ENCODE measurements around the gene PVALEF. TPM values are rescaled to one million over a fixed set of nuclear protein-coding genes. Genes with fewer than 3 reads are reported as not detected.

PVALEF gene
- total RNA-seq, 4 donors from 2014 or later: not detected

DNA sequence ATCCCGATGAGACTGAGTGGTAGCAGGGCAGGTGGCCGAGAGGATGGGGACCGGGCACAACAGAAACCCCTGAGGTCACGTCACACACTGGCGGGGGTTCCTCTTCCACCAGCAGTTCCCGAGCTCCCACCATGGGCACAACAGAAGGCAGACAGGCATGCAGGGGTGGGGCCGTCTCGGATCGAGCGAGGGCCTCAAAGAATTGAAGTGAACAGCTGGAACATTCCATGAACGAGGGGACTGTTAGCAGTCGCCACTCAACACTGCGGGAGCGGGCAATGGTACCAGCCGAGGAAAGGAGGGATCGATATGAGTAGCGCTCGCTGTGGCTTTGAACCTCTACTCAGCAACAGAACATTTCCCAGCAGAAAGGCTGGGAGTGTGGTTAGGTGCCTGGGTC lies 52.2 kb downstream of the PVALEF start:
- TF ChIP-seq POLR2AphosphoS5 (IDR thresholded peaks at IDR 0.05): no peak
- TF ChIP-seq, protein P1, sequence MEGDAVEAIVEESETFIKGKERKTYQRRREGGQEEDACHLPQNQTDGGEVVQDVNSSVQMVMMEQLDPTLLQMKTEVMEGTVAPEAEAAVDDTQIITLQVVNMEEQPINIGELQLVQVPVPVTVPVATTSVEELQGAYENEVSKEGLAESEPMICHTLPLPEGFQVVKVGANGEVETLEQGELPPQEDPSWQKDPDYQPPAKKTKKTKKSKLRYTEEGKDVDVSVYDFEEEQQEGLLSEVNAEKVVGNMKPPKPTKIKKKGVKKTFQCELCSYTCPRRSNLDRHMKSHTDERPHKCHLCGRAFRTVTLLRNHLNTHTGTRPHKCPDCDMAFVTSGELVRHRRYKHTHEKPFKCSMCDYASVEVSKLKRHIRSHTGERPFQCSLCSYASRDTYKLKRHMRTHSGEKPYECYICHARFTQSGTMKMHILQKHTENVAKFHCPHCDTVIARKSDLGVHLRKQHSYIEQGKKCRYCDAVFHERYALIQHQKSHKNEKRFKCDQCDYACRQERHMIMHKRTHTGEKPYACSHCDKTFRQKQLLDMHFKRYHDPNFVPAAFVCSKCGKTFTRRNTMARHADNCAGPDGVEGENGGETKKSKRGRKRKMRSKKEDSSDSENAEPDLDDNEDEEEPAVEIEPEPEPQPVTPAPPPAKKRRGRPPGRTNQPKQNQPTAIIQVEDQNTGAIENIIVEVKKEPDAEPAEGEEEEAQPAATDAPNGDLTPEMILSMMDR (IDR thresholded peaks at IDR 0.05): no peak
- no peak for TF ChIP-seq EP300 (IDR thresholded peaks at IDR 0.05)
- no peak for TF ChIP-seq POLR2A (IDR thresholded peaks at IDR 0.05; ENCODE audit: low read depth)
- Histone ChIP-seq H3K4me1 (peaks cover 14 to 15% (median 14%) of the 10 kb centered on the region in 4 donors), H3K9me3 (no peaks in the 10 kb centered on the region), H3K27ac (replicated peaks in 1 of 4) (no peak overlapping the region), H3K36me3 (peaks cover 7 to 28% (median 13%) of the 10 kb centered on the region in 4 donors), H3K27me3 (no peaks in the 10 kb centered on the region), H3K4me3 (no peak overlapping the region)
- DNase-seq (ENCODE audit: extremely low spot score): no peak
- WGBS: 87% methylated on average over 15 of the region's 18 CpGs
- intact Hi-C loops (cut with DNase I): no loop called here

DNA sequence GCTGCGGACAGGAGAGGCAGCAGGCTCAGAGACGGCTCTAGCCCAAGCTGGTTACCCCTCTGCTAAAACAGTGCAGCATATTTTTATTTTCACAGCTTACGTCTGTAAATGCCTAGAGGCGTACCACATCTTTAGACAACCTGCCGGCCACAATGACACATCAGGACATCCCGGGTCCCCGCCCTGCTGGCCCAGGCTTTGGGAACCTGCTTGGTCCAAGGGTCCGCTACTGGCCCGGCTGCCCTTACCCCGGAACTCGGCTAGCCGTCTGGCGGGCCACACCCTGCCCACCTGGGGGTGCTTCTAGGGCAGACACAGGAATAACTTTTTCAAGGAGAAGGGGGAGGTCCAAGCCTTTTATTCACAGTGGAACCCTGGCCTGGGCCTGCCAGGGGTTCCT lies 53.2 kb downstream of the PVALEF start:
- intact Hi-C loops (cut with DNase I): no loop called here
- 83% methylated on average over 12 of the region's 13 CpGs for WGBS
- no peaks in the 10 kb centered on the region for H3K9me3 ChIP-seq
- no peak overlapping the region for H3K27ac ChIP-seq (replicated peaks in 1 of 4)
- DNase-seq (ENCODE audit: extremely low spot score): no peak
- peaks cover 7 to 28% (median 13%) of the 10 kb centered on the region in 4 donors for H3K36me3 ChIP-seq
- TF ChIP-seq, protein P1 (IDR thresholded peaks at IDR 0.05): no peak
- TF ChIP-seq POLR2A (IDR thresholded peaks at IDR 0.05; ENCODE audit: low read depth): no peak
- no peak for TF ChIP-seq EP300 (IDR thresholded peaks at IDR 0.05)
- no peak for TF ChIP-seq POLR2AphosphoS5 (IDR thresholded peaks at IDR 0.05)
- H3K27me3 ChIP-seq: no peaks in the 10 kb centered on the region
- H3K4me1 ChIP-seq: peaks cover 15 to 21% (median 19%) of the 10 kb centered on the region in 4 donors
- no peak overlapping the region for H3K4me3 ChIP-seq

DNA sequence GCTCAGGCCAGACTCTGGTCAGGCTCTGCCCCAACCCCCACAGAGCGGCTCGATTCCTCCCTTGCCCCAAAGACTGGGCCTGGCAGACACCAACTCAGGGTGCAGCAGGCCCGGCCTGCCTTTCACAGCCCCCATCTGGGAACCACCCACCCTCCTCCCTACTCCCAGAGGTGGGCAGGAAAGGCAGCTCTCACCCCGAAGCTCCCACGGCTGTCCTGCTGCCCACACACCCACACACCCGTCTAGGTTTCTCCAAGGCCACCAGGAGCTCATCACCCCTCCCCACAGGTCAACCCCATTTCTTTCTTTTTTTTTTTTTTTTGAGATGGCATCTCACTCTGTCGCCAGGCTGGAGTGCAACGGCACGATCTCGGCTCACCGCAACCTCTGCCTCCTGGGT lies 53.7 kb downstream of the PVALEF start:
- 96% methylated on average over 11 of the region's 11 CpGs for WGBS
- Histone ChIP-seq H3K9me3 (no peaks in the 10 kb centered on the region), H3K27ac (replicated peaks in 1 of 4) (no peak overlapping the region), H3K4me1 (peaks cover 19 to 26% (median 24%) of the 10 kb centered on the region in 4 donors), H3K27me3 (no peaks in the 10 kb centered on the region), H3K4me3 (no peak overlapping the region), H3K36me3 (peaks cover 7 to 28% (median 12%) of the 10 kb centered on the region in 4 donors)
- intact Hi-C loops (cut with DNase I): no loop called here
- no peak for DNase-seq (ENCODE audit: extremely low spot score)
- no peak for TF ChIP-seq EP300 (IDR thresholded peaks at IDR 0.05)
- TF ChIP-seq, protein P1 (IDR thresholded peaks at IDR 0.05): no peak
- no peak for TF ChIP-seq POLR2AphosphoS5 (IDR thresholded peaks at IDR 0.05)
- no peak for TF ChIP-seq POLR2A (IDR thresholded peaks at IDR 0.05; ENCODE audit: low read depth)

DNA sequence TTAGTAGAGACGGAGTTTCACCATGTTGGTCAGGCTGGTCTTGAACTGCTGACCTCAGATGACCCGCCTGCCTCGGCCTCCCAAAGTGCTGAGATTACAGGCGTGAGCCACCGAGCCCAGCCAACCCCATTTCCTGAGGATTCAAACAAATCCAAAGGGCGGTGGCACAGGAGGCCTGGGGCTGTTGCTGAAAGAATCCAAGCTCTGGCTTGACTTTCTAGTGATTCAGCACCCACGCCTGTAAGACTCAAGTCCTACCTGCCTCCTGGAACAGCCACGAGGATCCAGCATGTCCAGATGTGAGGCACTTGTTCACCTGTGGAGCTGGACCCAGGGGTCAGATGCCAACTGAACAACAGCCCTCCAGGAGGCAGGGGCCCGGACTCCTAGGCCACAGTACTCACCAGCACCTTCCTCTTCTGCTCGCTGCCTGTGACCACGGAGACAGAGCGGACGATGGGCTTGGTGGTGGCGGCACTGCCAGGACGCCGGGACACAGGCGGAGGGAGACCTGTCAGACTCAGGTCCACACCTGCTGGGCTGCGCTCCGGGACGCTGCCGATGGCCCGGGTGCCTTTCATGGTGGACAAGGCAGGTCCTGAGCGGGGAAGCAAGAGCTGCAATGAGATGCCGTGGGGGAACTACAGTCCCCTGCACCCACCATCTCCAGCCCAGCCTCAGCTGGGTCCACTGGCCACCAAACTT lies 54.3 kb downstream of the PVALEF start:
- Histone ChIP-seq H3K27ac (replicated peaks in 1 of 4) (no peak overlapping the region), H3K4me1 (peaks cover 19 to 27% (median 24%) of the 10 kb centered on the region in 4 donors), H3K4me3 (no peak overlapping the region), H3K9me3 (no peaks in the 10 kb centered on the region), H3K27me3 (no peaks in the 10 kb centered on the region), H3K36me3 (peaks cover 7 to 28% (median 12%) of the 10 kb centered on the region in 4 donors)
- TF ChIP-seq POLR2A (IDR thresholded peaks at IDR 0.05; ENCODE audit: low read depth): no peak
- TF ChIP-seq EP300 (IDR thresholded peaks at IDR 0.05): no peak
- no peak for TF ChIP-seq POLR2AphosphoS5 (IDR thresholded peaks at IDR 0.05)
- TF ChIP-seq, protein P1 (IDR thresholded peaks at IDR 0.05): no peak
- WGBS: 89% methylated on average over 21 of the region's 24 CpGs
- intact Hi-C loops (cut with DNase I): no loop called here
- DNase-seq (ENCODE audit: extremely low spot score): no peak

All from esophagus muscularis mucosa (tissue), 4 donors.